ENCODE results near the gene CNIH2.
A peak's percentile ranks its signal among the peaks of the same experiment; 100 is the strongest.
"Not testable (repeated sequence)": the region's sequence is repeated elsewhere in the genome, so short reads cannot be mapped to it uniquely, and the experiment has no call there.

Gene CNIH2

DNA sequence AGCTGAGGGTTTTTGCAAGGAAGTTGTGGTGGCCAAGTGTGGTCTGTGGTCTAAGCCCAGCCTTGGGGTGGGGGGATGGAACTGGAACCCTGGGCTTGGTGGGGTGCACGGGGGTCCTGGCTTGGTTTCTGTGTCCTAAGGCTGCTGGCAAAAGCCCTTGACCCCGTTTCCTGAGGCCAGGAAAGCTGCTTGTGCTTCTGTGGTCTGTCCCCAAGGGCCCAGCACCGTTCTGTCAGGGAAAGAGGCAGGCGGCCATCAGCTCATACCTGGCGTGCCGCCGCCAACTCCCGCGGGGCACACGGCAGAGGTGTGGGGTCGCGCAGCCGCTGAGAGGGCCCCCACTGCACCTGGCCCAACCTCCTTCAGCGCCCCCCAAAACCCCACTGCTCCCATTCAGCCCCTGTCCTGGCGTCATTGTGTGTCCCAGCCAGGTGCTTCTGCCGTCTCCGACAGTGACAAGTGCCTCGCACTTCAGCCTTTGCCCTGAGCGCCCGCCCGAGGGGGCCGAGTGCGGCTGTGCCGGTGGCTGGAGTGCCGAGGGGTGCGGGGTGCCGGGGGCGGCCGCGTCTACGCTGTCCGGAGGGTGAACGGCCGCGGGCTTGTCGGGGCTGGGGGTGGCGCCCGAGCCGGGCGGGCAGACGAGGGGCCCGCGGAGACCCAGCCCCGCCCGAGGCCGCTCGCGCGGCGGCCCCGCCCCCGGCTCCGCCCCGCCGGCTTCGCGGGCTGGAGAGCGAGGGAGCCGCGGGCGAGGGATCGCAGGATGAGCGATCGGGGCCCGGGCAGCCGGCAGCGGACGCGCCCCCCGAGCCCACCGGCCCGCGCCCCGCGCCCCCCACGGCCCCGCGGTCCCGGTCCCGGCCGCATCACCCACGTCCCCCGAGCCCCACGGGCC is at the start of gene CNIH2:
Gene CNIH2 (plus strand): TSS at position 705 of the 892 bp plus-strand sequence. CDS start 282 bp downstream, outside the sequence.
- DNase-seq = peak; percentile 42

DNA sequence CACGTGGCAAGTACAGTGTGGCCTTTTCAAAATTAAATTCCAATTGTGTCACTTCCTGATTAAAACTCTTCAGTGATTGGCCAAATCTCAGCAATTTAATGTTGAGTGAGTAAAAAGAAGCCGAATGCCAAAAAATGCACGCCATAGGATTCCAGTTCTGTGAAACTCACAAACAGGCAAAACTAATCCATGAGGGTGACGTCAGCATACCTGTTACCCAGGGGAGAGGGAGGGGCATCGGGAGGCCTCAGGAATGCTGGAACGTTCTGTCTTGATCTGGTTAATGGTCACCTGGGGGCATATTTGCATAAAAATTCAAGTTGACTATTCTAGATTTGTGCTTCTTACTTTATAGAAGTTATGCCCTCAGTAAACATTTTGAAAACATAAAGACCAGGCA is 49.5 kb upstream of the CNIH2 start:
- no peak for DNase-seq

DNA sequence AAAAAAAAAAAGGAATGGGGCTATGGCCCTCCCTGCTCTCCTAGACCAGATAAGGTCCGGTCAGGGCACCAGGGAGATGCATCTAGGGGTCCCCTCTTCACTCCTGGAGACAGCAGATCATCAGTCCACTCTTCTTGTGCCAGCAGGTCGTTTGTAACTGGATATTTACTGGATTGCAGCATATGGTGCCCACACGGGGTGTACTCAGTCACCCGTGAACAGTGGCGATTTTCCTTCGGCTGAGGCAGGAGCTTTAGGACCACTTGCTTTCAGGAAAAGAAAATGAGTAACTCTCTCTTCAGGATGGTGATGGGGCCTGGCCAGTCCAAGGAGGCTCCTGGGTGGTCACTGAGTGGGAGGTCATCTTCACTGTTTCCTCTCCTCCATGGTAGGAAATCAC is 47.8 kb upstream of the CNIH2 start:
- no peak for DNase-seq

DNA sequence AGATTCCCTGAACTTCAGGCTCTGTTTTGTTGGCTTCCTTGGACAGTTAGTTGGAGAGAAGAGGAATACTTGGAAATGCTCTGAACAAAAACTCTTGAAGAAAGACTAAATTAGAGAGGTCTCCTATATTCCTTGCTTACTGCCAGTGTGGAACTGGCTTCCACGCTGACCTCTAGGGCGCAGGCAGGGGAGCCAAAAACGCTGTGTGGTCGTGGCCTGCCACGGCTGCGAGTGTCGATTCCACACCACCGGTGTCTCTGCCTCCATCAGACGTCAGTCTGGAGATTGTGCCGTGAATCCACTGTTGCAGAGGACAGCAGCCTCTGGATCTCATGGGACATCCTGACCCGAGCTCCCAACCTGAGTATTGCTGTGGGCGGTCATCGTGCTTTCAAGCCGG is 47.0 kb upstream of the CNIH2 start:
- no peak for DNase-seq

- no peak for DNase-seq
These were observed 46.4 kb upstream of the CNIH2 start for GRCh38 chr11:66231561-66231960.

- DNase-seq = no peak
These were observed 45.2 kb upstream of the CNIH2 start for GRCh38 chr11:66232769-66233168.

DNA sequence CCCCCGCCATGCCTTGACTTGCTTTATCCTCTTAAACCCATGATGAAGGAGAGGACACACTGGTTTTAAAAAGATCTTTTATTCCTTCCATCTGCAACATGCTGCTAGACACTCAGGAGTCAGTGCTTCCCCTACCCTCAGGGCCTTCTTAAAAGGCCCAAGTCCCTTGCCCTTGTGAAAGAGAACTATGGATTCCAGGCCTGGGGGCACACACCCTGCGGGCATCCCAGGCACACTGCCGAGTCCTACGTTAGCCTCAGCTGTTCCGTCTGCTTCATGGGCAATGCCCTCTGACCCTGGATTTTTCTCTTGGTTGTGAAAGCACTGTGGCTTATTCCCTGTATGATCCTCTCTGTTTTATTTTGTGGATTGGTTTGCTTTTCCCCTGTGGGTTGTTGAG is 44.7 kb upstream of the CNIH2 start:
- DNase-seq = no peak

DNA sequence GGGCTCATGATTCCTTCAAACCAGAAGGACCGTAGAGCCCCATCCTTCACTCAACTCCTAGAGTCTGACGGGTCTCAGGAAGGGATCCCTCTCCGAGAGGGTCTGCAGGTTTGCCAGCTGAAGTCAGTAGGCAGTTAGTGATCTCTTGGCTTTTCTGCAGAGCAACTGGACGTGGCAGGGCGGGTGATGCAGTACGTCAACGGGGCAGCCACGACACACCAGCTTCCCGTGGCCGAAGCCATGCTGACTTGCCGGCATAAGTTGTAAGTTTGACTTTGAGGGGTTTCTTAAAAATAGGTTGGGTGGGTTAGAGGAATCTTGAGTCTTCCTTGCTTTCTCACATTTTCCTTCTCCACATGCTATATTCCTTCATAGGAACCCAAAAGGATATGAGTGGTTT is 42.8 kb upstream of the CNIH2 start:
- DNase-seq = no peak

DNA sequence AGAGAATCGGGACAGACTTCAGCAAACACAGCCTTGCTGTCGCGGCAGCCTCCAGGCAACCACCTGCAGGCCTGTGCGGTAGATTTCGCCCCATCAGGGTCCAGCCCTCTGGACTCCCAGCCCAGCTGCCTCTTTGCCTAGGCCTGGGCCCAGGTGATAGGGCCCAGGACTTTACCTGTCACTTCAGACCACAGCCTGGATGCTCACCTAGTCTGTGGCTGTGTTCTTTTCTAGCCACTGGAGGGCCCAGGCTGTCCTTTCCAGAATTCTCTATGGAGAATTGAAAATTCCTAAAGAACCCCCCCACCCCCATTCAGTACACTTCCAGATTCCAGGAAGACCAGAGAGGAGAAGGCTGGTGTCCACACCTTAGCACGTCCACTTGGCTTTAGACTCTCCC is 40.1 kb upstream of the CNIH2 start:
- DNase-seq = no peak

GRCh38 chr11:66238786-66239413 is 39.1 kb upstream of the CNIH2 start:
- no peak for DNase-seq

- no peak for DNase-seq
These were observed 38.5 kb upstream of the CNIH2 start for GRCh38 chr11:66239511-66239910.

- DNase-seq = no peak
These were observed 37.8 kb upstream of the CNIH2 start for GRCh38 chr11:66239998-66240780.

DNA sequence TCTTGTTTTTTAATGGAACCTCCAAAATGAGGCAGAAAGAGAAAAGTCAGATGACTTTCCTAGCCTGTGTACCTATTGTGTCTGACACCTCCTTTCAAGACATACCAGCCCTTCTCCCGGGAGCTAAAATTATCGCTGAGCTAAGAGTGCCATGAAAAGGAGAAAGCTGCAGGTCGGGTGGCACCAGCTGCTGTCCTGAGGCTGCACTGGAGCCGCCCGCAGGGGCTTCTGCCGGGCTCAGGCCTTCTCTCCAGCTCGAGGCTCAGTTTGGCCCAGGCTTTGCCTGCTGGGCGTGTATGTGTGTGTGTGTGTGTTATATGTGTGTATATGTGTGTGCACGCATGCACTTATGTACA is 37.2 kb upstream of the CNIH2 start:
- no peak for DNase-seq

- DNase-seq = no peak
These were observed 35.7 kb upstream of the CNIH2 start for GRCh38 chr11:66242095-66242765.

DNA sequence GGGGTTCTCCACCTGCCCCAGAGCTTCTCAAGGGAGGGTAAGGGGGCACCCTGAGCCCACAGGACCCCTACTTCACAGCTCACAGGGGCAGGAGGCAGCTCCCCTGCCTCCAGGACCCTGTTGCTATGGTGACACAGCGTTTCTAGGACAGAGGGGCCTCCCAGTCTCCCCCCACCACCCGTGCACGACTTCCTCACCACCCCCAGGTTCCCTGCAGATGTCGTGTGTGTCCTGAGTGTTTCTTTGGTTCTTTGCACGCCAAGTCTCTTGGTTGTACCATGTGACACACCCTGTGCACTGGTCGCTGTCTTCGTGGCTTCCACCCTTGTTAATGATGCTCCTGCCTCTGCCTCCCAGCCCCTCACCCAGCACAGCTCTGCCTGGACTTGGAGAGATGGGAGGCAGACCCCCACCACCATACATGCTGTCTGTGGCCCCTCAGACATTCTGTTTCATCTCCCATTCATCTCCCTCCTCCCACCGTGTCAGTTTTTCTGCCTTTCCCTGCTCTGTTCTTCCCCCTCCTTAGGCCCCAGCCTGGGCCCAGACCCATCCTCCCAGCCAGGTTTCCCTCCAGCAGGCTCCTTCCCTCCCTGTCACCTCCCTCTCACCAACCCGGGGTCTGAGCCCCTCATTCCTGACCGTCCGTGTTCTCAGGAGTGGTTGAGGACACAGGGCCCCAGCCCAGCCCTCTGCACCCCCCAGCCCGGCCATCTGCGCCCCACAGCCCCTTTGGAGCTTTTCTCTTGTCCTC is 34.0 kb upstream of the CNIH2 start:
- no peak for DNase-seq

- DNase-seq = no peak
These were observed 30.7 kb upstream of the CNIH2 start for GRCh38 chr11:66247295-66247694.

- no peak for DNase-seq
These were observed 30.2 kb upstream of the CNIH2 start for GRCh38 chr11:66247801-66248200.

DNA sequence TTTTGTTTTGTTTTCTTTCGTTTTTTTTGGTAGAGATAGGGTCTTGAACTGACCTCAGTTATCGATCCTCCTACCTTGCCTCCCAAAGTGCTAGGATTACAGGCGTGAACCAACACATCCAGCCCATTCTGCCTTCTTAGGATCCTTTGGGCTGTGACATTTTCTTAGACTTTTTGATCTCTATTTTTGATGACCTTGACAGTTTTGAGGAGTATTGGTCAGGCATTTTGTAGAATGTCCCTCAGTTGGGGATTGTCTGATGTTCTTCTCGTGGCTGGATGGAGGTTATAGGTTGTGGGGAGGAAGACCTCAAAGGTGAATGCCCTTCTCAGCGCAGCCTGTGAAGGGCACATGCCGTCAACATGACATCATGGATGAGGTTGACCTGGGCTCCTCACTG is 29.1 kb upstream of the CNIH2 start:
- no peak for DNase-seq

DNA sequence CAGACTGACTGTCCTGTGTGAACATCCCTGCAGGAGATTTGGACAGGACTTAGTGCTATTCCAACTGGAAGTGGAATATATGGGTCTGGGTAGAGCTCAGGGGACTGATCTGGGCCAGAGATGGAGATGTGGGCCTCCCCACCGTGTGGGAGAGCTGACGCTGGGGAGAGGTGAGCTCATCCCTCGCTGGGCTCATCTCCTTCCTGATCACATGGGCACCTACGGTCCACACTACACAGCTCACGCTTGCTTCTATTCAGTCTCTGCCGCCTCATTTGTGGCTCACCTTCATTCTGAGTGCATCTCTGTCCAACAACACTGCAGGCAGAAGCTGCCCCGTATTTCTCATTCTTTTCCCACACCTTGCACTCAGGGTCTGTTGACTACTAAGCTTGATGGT is 26.2 kb upstream of the CNIH2 start:
- DNase-seq = no peak

DNA sequence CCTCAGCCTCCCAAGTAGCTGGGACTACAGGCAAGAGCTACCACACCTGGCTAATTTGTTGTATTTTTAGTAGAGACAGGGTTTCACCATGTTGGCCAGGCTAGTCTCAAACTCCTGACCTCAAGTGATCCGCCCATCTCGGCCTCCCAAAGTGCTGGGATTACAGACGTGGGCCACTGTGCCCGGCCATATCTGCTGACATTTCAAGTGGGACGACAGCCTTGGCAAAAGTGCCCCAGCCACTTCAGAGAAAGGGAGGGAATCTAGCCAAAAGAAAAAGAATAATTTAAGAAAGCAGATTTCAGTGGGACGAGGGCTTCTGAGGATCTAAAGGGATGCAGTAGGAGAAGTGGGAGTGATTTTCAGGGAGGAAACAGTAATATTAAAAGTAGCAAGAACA is 24.9 kb upstream of the CNIH2 start:
- not testable (repeated sequence) for DNase-seq

GRCh38 chr11:66258473-66258893 is 19.5 kb upstream of the CNIH2 start:
- DNase-seq = no peak

- DNase-seq = no peak
These were observed 18.8 kb upstream of the CNIH2 start for GRCh38 chr11:66259225-66259624.
